Hepatocyte (in vitro differentiated cells): Measurements from ENCODE around the gene NHS.

Source experiments
- CTCF ChIP-seq: fragments of 200-600 bp; sonication (generic); IDR thresholded peaks from 2 replicates; pipeline ENCODE4 v1.5.1; 2016; ENCODE audit warnings: antibody characterized with exemption, mild to moderate bottlenecking; ENCODE audit not compliant: poor library complexity
- EZH2 ChIP-seq: fragments of 200-600 bp; sonication (generic); IDR thresholded peaks from 2 replicates; pipeline ENCODE4 v1.6.1; 2016; ENCODE audit warnings: antibody characterized with exemption, mild to moderate bottlenecking, borderline replicate concordance
- EZH2phosphoT487 ChIP-seq: fragments of 200-600 bp; sonication (generic); IDR thresholded peaks from one replicate; pipeline ENCODE4 v1.6.1; 2018; ENCODE audit warnings: antibody characterized with exemption, mild to moderate bottlenecking, low read depth, moderate library complexity; ENCODE audit not compliant: unreplicated experiment, severe bottlenecking

- TF ChIP-seq EZH2phosphoT487 (no peak), CTCF (no peak), EZH2 (no peak)
Observed at GRCh38 chrX:17355976-17356375, 19.0 kb upstream of the NHS start.
